Daoy (cell line): ENCODE measurements around the gene CYP20A1. TPM values are rescaled to one million over a fixed set of nuclear protein-coding genes. Genes with fewer than 3 reads are reported as not detected.
A peak's percentile ranks its signal among the peaks of the same experiment; 100 is the strongest.
"Not testable (repeated sequence)": the region's sequence is repeated elsewhere in the genome, so short reads cannot be mapped to it uniquely, and the experiment has no call there.

Experiments used
- DNase-seq: peaks from one replicate; pipeline ENCODE4 v3.0.0-alpha.2; 2015; ENCODE audit warnings: low read depth
- total RNA-seq: library from RNA; depleted of rRNA; stranded (reverse); fragments of >200 nt; shearing (Covaris generic); gene quantifications from 2 replicates; pipeline ENCODE4 v1.2.3, GENCODE V29; 2014; rRNA removed

The CYP20A1 gene, protein sequence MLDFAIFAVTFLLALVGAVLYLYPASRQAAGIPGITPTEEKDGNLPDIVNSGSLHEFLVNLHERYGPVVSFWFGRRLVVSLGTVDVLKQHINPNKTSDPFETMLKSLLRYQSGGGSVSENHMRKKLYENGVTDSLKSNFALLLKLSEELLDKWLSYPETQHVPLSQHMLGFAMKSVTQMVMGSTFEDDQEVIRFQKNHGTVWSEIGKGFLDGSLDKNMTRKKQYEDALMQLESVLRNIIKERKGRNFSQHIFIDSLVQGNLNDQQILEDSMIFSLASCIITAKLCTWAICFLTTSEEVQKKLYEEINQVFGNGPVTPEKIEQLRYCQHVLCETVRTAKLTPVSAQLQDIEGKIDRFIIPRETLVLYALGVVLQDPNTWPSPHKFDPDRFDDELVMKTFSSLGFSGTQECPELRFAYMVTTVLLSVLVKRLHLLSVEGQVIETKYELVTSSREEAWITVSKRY
- 19.4 and 29.8 TPM in 2 replicates for total RNA-seq

DNA sequence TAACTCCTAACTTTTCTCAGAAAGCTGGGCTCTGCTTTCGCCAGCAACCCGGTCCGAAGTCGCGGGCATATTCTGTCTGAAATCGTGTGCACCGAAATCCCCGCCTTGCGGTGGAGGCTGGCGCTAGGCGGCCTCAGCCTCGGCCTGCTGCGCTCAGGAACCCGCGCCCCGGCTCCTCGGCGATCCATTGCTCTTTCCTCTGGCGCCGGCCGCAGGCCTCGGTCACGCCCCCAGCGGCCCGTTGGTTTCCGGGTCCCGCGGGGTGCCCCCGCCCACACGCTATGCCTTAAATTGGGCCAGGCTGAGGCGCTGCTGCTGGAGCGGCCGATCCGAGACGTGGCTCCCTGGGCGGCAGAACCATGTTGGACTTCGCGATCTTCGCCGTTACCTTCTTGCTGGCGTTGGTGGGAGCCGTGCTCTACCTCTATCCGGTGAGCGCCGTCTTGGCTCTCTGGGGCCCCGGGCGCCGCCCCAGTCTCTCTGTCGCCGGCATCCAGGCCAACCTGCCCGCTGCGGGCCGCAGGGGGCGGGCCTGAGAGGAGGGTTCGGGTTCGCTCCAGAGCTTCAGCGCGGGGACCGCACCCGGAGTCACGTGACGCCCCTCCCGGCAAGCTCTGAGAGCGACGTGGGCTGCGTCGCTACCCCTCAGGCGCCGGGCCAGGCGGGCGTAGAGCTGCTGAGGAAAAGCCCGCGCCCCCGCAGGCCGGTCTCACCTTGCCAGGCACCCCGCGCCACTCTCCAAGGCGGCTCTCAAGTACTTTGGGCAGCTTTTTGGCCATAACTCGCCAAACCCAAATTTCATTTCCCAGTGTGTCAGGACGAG lies at the start of gene CYP20A1:
Gene CYP20A1 (plus strand): TSS at position 315 of the 823 bp plus-strand sequence. CDS start 45 bp downstream, at position 360.
- DNase-seq = peak; percentile 96

DNA sequence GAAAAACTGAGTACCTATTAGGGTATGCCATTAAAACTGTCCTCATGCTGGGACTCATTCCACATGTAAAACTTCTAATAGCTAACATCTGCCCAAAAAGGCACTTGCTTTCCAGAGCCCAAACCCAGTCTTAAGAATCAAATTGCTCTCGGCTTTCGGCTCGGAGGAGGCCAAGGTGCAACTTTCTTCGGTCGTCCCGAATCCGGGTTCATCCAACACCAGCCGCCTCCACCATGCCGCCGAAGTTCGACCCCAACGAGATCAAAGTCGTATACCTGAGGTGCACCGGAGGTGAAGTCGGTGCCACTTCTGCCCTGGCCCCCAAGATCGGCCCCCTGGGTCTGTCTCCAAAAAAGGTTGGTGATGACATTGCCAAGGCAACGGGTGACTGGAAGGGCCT lies 48.3 kb upstream of the CYP20A1 start:
- not testable (repeated sequence) for DNase-seq

DNA sequence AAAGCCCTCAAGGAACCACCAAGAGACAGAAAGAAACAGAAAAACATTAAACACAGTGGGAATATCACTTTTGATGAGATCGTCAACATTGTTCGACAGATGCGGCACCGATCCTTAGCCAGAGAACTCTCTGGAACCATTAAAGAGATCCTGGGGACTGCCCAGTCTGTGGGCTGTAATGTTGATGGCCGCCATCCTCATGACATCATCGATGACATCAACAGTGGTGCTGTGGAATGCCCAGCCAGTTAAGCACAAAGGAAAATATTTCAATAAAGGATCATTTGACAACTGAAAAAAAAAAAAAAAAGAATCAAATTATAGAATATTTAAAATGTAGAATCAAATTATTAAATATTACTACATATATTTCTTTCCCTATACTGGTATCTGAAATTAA lies 47.8 kb upstream of the CYP20A1 start:
- not testable (repeated sequence) for DNase-seq

DNA sequence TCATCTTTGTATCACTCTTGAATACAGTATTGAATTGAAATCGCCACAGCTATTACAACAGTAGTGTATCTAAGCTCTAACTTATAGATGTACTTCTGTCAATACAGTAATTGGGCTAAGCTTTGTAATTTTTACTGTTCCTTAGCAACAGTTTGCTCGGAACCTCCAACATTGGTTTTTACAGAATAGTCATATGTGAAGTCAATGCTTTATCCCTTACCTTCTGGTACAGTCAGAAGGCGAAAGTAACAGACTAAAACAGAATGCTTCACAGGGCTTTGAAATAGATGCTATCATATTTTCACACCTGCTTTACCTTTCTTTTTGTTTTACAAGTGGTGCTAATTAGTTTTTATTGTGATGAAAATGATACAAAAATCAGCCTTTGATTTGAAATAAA lies 46.9 kb upstream of the CYP20A1 start:
- no peak for DNase-seq

DNA sequence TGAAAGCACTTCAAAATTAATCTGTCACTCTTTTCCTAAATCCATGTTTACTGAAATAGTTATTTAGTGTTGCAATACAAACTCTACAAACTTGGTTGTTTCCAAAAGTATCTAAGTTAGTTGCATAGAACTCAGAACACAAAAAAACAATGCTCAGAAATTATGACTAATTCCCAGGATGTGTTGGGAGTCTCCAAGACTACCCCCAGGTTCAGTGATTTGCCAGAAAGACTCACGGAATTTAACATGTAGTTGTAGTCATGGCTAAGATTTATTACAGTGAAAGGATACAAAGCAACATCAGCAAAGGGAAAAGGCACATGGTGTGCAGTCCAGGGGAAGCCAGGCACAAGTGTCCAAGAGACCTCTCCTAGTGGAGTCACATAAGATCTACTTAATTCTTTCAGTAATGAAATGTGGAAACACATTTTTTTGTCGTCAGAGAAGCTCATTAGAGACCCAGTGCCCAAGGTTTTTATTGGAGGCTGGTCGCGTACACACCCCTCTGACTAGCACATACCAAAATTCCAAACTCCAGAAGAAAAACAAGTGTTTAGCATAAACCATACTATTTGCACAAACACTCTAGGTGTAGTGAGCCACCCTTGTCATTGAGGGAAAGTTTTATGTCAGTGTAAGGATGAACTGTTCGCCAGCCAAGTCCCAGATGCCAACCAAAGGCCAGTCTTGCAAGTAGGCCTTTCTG lies 43.3 kb upstream of the CYP20A1 start:
- no peak for DNase-seq

DNA sequence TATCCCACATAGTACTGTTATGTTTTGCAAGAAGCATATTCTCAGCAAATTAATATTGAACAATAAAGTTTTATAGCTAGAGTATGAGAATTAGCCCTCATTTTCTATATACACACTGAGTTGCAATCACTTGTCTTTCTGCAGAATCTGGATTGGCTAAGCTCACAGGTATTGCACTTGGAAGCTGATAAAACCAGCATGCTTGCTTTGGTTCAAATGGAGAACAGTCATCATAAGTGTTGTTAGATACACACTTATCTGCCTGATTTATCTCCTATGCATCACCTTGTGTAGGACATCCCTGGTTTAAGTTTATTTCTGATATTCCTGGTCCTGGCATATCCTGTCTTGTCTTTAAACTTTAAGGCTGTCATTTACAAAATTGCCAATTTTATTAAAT lies 38.0 kb upstream of the CYP20A1 start:
- no peak for DNase-seq

DNA sequence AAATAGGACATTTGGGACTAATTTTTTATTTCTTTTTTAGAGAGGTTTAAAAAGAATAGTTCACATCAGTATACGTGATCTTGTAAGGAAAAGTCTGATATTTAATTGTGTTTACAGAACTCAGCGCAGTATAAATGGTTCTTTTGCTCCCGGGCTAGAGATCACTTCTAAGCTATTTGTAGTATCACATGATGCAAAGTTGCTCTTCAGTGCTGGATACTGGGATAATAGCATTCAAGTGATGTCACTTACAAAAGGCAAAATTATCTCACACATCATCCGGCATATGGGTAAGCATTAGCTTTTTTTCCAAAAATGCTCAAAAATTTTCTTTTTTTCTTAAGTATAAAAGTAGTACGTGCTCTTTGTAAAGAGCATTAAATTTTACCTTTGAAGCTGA lies 37.4 kb upstream of the CYP20A1 start:
- no peak for DNase-seq

DNA sequence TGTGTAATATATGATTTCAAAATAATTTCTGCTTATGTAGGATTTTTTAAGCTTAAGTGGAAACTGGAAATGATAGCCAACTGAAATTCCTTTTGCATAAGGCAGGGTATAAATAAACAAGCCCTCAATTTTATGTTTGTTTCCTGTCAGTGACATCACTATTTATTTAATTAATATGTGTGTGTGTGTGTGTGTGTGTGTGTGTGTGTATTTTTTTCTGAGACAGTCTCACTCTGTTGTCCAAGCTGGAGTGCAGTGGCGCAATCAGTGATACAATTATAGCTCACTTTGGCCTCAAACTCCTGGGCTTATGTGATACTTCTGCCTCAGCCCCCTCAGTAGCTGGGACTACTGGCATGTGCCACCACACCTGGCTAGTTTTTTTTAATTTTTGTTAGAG lies 29.3 kb upstream of the CYP20A1 start:
- DNase-seq = no peak

DNA sequence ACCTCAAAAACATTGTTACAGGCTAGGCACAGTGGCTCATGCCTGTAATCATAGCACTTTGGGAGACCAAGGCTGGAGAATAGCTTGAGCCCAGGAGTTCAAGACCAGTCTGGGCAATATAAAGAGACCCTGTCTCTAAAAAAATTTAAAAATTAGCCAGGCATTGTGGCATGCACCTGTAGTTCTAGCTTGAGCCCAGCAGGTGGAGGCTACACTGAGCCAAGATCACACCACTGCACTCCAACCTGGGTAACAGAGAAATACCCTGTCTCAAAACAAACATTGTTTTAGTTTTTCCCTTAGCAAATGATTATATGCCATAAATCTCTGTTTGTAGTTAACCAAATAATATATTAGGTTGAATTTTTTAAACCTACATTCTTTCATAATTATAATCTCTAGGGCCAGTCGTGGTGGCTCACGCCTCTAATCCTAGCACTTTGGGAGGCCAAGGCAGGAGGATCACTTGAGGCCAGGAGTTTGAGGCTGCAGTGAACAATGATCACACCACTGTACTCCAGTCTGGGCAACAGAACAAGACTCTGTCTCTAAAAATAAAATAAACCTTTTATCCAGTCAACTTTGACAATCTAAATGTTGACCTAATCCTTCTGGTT lies 13.3 kb upstream of the CYP20A1 start:
- DNase-seq = peak; percentile 11

DNA sequence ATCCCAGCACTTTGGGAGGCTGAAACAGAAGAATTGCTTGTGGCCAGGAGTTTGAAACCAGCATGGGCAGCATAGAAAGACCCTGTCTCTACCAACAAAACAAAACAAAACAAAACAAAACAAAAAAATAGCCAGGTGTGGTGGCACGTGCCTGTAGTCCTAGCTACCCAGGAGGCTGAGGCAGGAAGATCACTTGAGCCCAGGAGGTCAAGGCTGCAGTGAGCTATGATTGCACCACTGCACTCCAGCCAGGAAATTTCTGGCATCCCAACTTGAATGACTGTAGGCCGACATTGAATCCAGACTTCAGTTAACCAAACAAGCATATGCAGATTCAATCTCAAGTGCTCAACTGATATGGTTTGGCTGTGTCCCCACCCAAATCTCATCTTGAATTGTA lies 9.1 kb upstream of the CYP20A1 start:
- not testable (repeated sequence) for DNase-seq

DNA sequence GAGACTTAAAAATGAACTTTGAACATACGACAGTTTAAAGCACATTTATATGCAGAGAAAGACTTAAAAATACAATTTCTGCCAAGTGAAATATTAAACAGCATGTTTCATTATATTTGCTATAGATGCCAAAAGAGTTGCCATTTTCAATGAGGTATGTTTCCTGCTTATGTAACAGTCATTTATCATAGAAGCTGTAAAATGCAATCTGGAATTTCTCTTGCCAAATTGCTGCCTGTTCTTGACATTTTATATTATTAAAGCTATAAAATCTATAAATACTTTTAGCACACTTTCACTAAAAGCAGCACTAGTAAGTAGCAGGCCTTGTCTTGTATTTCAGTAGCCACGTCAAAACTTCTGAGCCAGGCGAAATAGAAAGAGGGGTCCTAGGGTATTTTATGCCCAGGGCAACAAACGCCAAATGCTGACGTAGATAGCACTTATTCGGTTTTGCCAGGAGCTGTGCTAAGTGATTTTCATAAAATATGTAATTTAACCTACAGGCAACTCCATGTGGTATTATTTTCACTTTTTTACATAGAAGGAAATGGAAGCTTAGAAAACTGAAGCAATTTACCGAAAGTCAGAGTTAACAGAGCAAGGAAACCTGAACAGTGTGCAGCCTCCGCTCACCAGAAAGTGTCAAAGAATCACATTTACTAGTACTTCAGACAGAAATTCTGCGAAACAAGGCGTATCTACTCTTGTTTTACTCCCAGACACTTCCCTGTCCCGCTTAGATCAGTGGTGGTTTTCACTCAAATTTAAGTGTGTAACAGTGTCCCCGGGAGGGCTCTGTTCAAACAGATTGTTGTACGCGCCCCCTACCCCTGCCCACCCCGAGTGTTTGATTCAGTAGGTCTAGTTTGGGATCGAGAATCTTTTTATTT lies 1.2 kb upstream of the CYP20A1 start:
- DNase-seq = no peak

DNA sequence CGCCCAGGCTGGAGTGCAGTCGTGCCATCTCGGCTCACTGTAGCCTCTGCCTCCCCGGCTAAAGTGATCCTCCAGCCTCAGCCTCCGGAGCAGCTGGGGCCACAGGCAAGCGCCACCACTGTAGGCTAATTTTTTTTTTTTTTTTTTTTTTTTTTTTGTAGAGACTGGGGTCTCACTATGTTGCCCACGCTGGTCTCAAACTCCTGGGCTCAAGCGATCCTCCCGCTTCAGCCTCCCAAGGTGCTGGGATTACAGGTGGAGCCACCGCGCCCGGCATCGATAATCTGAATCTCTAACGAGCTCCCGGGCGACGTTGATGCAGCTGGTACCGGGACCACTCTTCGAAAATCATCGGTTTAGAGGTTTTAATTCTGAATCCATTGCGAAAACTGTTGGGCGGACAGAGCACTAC lies 520 bp upstream of the CYP20A1 start:
- DNase-seq = no peak

DNA sequence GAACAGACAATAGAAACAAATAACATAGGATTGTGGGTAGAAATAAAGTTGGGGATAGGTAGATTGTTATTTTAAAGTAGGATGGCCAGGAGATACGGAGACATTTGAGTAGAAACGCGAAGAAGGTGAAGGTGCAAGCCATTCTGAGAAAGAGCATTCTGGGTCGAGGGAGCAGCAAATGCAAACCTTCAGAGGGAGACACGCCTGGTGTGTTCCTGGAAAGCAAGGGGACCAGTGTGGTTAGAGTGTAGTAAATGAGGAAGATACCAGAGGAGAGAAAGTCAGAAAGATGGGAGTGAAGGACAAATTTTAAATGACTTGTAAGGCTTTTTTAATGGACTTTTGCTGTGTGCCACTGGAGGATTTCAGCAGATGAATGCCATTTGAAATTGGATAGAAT lies 1.7 kb downstream of the CYP20A1 start:
- no peak for DNase-seq

DNA sequence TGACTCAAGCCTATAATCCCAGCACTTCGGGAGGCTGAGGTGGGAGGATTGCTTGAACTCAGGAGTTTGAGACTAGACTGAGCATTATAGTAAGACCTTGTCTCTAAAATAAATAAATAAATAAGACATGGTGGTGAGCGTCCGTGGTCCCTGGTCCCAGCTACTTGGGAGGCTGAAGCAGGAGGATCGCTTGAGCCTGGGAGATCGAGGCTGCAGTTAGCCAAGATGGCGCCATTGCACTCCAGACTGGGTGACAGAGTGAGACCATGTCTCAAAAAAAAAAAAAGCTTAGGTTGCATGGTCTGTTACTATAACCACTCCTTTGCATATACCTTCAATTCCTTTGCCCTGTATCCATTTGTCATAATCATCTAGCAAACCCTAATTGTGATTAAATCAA lies 3.7 kb downstream of the CYP20A1 start:
- no peak for DNase-seq

DNA sequence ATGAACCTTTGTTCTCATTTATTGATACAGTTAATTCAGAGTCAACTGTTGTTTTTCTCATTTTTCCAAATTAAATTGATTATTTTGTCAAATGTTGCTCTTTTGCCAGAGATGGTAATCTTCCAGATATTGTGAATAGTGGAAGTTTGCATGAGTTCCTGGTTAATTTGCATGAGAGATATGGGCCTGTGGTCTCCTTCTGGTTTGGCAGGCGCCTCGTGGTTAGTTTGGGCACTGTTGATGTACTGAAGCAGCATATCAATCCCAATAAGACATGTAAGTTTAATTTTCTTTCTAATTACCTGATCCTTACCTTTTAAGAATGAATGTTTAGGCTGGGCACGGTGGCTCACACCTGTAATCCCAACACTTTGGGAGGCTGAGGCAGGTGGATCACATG lies 7.8 kb downstream of the CYP20A1 start:
- DNase-seq = no peak

DNA sequence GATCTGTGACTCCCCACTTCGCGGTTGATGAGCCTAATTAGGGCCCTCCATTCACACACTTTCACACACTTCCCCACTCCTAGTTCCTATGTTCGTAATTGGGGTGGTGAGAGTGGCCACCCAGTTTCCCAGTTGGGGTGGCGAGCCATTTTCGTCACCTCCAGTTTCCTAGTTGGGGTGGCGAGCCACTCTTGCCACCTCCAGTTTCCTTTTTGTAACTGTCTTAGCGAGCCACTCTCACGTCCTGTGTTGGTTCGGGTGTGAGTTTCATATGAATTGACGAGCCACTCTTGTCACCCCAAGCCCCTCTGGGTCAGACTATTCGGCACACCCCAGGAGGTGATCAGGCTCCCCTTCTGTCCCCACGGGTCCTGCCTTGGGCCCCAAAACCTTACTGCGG lies 14.0 kb downstream of the CYP20A1 start:
- no peak for DNase-seq

DNA sequence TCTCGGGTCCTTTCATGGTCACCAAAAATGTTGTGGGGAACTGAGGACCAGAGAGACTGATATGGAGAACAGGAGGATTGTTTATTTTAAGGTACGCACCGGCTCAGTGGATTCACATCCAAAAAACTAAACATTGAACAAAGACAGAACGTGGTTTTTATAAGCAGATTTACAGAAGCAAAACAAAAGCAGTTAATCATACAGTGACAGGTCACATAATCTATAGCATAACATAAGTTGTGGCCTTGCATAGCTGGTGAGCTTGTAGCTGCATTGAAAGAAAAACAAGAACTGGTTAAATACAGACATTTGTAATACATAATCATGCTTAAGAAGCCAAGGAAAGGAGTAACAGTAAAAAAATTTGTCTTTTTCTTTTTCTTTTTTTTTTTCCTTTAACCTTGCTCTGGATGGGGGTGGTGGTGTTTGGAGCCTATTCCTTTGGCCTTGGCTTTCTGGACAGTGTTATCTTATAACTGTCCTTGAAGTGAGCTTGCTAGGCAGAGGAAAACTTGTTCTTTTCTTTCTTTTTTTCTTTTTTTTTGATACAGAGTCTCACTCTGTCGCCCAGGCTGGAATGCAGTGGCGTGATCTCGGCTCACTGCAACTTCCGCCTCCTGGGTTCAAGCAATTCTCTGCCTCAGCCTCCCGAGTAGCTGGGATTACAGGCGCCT lies 14.7 kb downstream of the CYP20A1 start:
- not testable (repeated sequence) for DNase-seq

DNA sequence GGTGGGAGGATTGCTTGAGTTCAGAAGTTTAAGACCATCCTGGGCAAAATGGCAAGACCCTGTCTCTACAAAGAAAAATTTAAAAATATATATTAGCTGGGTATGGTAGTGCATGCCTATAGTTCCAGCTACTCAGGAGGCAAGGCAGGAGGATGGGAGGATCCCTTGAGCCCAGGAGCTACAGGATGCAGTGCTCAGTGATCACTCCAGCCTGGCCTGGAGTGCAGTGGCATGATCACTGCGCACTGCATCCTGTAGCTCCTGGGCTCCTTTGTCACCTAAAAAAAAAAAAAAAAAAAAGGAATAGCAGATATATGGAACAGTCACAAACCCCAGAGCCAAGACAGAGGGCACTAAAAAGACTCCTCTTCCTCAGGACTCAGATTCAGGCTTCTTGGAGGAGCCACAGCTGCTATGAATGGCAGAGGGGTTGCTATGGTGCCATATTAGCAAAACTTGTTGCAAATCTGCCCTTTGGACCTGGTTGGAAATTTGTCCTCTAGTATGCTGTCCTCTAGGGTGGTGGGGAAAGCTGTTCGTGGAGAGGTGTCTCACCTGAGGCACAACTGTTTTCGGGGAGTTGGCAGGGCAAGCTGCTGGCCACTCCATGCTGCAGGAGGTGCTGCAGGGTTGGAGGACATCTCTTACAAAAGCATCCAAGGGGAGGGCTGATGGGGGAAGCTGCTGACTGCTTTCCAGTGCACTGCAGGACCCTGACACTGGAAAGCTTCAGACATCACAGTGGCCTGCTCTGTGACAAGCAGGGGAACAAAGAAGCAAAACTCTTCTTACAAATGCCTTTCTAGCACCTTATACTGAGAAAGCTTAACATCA lies 22.7 kb downstream of the CYP20A1 start:
- no peak for DNase-seq

DNA sequence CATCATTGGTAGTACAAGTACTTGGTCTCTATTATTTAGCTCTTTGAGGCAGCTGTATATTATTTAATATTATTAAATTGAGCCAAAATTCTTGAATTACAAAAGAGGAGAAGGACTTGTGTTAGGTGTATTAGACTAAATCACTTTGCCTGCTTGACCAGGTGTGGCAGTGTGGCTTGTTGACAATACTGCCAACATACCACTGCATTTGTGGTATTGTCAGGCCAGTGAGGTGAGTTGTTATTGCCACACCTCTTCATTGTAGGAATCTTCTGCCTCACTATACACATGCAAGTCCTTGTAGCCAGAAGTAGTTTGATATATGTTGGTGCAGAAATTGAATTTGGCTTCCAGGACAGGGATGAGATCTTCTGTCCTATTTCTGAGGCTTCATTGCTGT lies 40.5 kb downstream of the CYP20A1 start:
- no peak for DNase-seq
